GM18502 (cell line): ENCODE measurements around the gene CSAD.
A peak's percentile ranks its signal among the peaks of the same experiment; 100 is the strongest.

Experiments used
- ATAC-seq: cut with Tn5 transposase; IDR thresholded peaks from one replicate; pipeline ENCODE4 v1.9.1; 2021; ENCODE audit warnings: mild to moderate bottlenecking; ENCODE audit not compliant: unreplicated experiment, poor library complexity

The CSAD gene

DNA sequence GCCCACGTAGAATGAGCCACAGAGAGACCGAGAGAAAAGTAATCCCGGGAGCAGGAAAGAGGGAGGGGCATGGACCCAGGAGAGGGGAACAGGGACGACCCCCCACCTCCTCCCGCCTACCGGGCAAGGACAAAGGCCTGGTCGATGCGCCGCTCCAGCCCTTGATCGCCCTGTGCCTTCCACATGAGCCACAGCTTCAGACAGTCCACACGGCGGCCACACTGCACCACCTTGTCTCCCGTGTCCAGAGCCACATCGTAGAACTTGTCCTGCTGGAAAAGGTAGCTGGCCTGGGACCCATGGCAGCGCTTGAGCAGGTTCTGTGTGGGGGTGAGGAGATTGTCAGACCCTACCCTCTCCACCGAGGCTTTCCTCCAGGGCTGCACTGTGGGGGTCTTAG, 20.7 kb downstream of the CSAD start:
- no peak for ATAC-seq

GRCh38 chr12:53159195-53159839, 21.4 kb downstream of the CSAD start:
- ATAC-seq = peak; percentile 71

DNA sequence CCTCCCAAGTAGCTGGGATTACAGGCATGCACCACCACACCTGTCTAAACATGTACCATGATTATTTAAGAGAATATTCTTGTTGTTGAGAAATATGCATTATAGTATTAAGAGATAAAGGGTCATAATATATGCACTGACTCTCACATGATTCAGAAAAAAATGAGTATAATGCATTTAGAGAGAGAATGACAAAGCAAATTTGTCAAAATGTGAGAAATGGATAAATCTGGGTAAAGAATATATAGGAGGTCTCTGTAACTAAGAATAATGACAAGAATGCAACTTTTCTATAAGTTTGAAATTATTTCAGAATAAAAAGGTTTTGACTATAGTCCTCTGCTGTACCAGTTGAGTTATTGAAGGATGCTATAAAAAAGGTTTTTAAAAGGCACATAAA, 28.3 kb downstream of the CSAD start:
- ATAC-seq = no peak

- ATAC-seq = no peak
These were observed 29.7 kb downstream of the CSAD start for GRCh38 chr12:53151039-53151438.

DNA sequence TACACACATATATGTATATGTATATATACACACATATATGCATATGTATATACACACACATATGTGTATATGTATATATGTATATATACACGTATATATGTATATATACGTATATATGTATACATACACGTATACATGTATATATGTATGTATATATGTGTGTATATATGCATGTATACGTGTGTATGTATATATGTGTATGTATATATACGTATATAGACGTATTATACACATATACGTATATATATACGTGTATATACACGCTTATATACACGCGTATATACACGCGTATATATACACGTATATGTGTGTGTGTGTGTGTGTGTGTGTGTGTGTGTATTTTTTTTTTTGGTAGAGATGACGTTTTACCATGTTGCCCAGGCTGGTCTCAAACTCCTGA, 33.1 kb downstream of the CSAD start:
- no peak for ATAC-seq

DNA sequence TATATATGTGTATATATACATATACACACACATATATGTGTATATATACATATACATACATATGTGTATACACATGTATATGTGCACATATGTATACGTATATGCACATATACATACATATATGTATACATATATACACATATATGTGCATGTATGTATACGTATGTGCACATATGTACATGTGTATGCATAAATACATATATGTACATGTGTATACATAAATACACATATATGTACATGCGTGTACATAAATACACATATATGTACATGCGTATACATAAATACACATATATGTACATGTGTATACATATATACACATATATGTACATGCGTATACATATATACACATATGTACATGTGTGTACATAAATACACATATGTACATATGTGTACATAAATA, 33.5 kb downstream of the CSAD start:
- no peak for ATAC-seq

DNA sequence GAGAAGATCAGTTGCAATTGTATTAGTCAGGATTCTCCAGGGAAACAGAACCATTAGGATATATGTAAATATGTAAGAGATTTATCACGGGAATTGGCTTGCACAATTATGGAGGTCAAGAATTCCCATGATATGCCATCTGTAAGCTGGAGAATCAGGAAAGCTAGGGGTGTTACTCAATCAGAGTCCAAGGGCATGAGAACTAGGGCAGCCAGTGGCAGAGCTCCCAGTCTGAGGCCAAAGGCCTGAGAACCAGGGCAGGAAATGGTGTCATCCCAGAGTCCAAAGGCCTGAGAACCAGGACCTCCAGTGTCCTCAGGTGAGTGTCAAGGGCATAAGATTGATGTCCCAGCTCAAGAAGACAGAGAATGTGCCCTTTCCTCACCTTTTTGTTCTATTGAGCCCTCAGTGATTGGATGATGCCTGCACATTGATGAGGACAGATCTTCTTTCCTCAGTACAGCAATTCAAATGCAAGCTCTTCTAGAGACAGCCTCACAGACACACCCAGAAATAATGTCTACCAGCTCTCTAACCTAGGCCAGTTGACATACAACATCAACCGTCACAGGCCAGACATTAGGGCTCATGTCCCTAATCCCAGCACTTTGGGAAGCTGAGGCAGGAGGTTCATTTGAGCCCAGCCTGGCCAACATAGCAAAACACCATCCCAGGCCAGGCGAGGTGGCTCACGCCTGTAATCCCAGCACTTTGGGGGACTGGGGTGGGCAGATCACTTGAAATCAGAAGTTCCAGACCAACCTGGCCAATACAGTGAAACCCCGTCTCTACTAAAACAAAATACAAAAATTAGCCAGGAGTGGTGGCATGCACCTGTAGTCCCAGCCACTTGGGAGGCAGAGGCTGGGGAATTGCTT, 35.1 kb downstream of the CSAD start:
- ATAC-seq = no peak

DNA sequence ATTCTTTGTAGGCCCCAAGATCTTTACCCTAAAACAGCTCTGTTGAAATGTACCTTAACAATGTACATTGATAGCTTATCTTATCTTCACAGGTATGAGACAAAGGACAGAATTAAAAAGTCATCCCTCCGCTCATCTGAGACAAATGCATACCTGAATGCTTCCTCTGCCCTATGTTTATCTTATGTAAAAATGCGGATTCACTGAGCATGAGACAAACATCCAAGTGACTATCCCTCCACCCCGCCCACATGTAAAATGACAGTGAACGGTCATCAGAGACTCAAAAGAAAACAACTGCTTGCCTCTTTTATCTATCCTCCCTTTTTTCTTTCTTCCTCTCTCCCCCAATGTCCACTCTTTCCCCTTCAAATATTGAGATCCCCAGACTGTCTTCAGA, 37.4 kb downstream of the CSAD start:
- no peak for ATAC-seq

GRCh38 chr12:53133722-53134121, 47.0 kb downstream of the CSAD start:
- no peak for ATAC-seq

DNA sequence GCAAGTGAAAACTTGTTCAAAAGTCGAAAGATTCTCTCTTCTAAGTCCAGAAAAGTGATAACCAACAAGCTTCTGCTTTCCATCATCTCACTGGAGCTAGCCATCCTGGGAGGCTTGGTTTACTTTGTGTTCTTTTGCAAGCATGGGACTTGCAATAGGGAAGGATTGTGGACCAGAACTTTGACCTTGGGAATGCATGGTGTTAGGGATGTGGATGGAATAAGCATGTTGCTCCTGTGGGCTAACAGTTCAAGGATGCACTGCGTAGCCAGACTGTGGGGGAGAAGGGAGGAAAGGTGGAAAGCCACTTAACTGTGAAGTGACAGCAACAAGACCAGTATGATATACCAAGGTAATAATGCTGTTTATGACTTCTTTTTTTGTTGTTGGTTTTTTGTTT, 48.9 kb downstream of the CSAD start:
- no peak for ATAC-seq

GRCh38 chr12:53128780-53129569, 51.8 kb downstream of the CSAD start:
- ATAC-seq = no peak

DNA sequence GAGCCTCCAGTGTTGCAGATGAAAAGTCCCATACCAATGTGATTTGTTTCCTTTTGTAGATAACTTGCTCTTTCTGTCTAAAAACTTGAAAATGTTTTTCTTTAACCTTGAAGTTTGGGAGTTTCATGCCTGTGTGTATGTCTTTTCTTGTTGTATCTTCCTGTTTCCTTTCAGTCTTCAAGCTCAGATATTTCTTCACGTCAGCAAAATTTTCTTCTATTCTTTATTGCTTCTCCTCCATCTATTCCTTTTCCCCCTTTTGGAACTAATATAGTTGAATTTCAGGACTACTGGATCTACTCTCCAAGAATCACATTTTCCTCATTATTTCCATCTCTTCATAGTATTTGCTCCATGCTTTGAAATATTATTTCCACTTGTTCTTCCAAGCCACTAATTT, 53.6 kb downstream of the CSAD start:
- no peak for ATAC-seq

GRCh38 chr12:53124352-53124723, 56.4 kb downstream of the CSAD start:
- ATAC-seq = no peak

GRCh38 chr12:53123578-53124351, 57.0 kb downstream of the CSAD start:
- no peak for ATAC-seq

DNA sequence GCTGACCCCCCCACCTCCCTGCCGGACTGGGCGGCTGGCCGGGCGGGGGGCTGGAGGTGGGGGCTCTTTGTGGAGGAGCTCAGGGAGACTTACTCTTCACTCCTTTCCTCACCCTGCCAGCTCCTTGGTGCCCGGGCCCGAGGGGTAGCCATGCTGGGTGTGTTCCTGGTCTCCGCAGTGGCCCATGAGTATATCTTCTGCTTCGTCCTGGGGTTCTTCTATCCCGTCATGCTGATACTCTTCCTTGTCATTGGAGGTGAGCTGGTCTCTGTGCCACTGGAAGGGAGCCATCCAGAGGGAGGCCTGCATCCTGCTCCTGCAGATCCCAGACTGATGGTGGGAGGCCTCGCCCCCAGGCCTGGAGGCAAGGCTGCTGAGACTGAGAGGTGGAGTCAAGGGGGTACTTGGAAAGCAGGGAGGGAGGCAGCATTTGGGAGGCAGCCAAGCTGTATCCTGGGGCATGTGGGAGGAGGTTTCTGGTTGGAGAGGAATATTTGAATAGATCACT, 57.7 kb downstream of the CSAD start:
- ATAC-seq = no peak

- ATAC-seq = no peak
These were observed 59.8 kb downstream of the CSAD start for GRCh38 chr12:53120685-53121525.

DNA sequence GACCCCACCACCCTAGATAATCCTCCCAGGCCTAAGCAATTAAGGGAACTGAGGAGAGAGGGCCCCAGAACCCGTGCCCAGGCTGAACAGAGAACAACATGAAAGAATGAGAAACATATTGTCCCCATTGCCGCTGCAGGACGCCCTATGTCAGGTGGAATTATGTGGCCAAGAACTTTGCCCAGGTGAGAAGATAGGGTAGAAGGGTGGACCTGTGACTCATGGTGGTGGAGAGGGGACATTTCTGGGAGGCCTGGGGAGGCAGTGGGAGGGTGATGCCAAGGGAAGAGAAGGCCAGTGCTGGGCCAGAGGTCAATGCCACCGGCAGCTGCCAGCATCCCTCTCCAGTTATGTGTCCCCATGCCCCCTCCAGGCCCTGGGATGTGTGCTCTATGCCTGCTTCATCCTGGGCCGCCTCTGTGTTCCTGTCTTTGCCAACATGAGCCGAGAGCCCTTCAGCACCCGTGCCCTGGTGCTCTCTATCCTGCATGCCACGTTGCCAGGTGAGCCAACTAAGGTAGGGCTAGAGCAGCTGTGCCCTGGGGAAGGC, 61.9 kb downstream of the CSAD start:
- no peak for ATAC-seq

GRCh38 chr12:53115891-53116648, 64.7 kb downstream of the CSAD start:
- no peak for ATAC-seq
